NCI-H2029 (cell line): ENCODE data around the gene SHMT1.
"Not testable (repeated sequence)": the region's sequence is repeated elsewhere in the genome, so short reads cannot be mapped to it uniquely, and the experiment has no call there.

Experiments
- DNase-seq: peaks from one replicate; lab custom pipeline; 2025; lab: John Stamatoyannopoulos, UW

Gene SHMT1

DNA sequence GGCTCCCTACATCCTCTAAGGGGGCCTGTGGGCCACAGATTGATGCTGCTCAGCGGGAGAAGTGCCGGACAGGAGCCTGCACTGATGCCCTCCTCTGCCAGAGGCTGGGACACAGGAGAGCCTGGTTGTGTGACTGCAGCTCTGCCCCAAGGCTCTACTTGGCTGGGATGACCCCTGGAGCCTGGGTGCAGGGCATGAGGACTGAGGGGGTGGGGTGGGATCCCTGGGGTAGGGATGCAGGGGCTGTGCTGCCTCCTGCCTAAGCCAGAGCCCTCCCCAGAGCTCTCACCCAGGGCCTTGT lies 14.8 kb upstream of the SHMT1 start:
- no peak for DNase-seq

DNA sequence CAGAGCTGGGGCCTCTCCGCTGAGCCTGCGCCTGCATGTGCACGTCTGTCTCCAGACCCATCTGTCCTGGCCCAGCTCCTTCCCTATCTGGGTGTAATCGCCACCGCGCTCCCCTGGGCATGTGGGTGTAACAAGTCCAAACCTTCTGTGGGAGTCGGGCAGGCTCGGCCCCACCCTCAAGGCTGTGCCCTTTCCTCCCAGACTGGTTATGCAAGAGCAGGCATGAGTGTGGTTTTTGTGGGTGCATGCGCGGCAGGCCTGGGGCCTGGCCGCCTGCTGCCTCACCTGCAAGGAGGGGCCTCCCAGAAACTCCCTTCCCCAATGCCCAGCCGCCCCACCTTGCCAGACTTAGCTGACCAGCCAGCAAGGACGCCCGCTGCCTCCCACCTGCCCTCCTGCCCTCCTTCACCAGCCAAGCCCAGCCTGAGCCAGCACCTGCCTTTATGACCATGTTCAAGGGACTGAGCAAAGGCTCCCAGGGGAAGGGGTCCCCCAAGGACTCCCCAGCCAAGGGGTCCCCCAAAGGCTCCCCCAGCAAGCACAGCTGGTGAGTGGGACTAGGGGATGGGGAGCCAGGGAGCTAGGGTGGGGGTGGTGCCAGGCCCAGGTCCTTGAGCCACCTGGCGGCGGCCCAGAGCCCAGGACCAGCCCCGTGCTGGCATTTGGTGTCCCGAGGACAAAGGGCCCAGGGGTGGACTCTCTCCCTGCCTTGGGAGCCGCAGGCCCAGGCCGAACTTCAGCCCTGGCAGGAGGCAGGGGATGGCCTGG lies 14.3 kb upstream of the SHMT1 start, which contains the start of gene EVPLL:
Gene EVPLL (plus strand): TSS at position 342 of the 768 bp plus-strand sequence. CDS start 3,160 bp downstream, outside the sequence.
- DNase-seq: no peak

DNA sequence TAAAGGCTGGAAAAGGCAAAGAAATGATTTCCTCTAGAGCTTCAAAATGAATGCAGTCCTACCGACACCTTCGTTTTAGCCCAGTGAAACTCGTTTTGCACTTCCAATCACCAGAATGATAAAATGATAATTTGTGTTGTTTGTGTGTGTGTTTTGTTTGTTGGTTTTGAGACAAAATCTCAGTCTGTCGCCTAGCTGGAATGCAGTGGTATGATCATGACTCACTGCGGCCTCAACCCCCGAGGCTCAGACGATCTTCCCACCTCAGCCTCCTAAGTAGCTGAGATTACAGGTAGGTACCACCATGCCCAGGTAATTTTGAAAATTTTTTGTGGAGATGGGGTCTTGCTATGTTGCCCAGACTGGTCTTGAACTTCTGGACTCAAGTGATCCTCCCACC lies 10.9 kb upstream of the SHMT1 start:
- DNase-seq: no peak

DNA sequence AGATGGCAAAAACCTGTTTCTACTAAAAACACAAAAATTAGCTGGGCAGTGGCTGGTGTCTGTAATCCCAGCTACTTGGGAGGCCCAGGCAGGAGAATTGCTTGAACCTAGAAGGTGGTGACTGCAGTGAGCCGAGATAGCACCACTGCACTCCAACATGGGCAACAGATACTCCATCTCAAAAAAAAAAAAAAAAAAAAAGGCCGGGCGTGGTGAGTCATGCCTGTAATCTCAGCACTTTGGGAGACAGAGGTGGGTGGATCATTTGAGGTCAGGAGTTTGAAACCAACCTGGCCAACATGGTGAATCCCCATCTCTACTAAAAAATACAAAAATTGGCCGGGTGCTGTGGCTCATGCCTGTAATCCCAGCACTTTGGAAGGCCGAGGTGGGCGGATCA lies 9.8 kb upstream of the SHMT1 start:
- DNase-seq: not testable (repeated sequence)

DNA sequence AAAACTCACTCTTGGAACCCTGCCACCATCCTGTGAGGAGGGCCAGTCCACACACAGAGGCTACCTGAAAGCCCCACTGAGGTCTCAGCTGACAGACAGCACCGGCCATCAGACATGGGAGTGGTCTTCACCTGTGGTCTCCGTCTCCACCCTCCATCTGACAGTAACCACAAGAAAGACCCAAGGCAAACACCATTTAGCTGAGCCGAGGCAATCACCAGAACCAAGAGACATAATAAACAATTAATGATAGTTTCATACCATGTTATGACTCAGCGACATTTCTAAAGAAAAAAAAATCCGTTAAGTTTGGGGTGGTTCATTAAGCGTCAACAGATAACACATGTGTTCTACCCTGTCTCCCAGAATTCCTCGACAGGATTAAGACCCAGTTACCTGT lies 8.1 kb upstream of the SHMT1 start:
- DNase-seq: no peak

DNA sequence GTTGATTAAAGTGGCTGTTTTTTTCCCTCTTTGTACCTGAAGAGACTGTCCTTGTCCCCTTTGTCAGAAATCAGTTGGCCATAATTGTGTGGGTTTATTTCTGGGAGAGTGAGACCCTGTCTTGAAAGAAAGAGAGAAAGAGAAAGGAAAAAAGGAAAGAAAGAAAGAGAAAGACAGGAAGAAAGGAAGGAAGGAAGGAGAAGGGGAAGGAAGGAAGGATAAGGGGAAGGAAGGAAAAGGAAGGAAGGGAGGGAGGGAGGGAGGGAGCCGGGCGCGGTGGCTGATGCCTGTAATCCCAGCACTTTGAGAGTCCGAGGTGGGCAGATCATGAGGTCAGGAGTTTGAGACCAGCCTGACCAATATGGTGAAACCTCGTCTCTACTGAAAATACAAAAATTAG lies 7.4 kb upstream of the SHMT1 start:
- no peak for DNase-seq

GRCh38 chr17:18368946-18369345 lies 5.6 kb upstream of the SHMT1 start:
- DNase-seq: no peak

DNA sequence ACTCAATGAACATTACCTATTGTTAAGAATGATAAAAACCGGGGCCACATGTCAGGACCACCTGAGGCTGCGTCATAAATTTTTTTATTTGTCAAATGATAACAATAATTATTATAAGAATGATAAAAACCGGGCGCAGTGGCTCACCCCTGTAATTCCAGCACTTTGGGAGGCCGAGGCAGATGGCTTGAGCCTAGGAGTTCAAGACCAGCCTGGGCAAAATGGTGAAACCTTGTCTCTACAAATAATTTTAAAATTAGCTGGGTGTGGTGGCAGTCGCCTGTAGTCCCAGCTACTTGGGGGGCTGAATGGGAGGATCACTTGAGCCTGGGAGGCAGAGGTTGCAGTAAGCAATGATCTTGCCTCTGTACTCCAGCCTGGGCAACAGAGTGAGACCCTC lies 816 bp upstream of the SHMT1 start:
- DNase-seq: no peak

DNA sequence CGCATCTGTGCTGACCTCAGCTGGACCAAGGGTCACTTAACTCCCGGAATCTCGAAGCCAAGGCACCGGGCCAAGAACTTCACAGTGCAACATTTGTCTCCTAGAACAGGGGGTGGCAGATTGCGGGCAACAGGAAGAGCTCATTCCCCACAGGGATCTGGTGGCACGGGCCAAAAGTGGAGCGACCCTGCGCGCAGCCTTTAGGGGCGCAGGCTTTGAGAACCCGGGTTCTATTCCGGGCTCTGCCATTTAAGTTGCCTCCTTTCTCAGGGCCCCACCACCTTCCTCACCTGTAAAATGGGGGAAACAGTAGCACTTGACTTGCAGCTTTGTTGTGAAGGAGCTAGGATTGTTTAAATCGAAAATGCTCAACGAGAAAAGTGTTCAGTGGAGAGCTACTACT lies 651 bp downstream of the SHMT1 start:
- no peak for DNase-seq

DNA sequence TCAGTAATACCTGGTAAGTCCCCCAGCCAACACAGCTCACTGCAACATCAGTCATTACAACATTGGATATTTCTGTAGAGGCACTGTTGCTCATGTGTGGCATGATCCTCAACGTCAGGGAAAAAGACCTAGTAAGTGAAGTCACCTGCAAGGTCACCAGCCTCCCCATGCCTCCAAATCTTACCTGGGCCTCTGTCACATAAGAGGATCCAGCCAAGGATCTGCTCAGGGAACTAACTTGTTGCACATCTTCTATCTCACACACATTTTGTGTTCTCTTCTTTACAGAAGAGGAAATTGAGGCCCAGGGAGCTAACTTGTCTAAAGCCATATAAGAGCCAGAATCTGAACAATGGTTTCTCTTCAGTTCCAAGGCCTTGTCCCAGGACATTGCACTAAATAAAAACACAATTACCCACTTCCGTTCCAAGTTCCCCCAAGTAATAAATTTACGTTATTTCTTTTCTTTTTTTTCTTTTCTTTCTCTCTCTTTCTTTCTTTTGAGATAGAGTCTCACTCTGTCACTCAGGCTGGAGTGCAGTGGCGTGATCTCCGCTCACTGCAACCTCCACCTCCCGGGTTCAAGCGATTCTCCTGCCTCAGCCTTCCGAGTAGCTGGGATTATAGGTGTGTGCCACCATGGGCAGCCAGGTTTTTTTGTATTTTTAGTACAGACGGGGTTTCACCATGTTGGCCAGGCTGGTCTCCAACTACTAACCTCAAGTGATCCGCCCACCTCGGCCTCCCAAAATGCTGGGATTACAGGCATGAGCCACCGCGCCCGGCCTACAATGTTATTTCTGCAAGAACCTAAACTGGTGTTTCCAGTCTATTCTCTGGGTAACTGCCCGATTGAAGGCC lies 1.3 kb downstream of the SHMT1 start:
- DNase-seq: no peak

GRCh38 chr17:18360518-18360917 lies 2.8 kb downstream of the SHMT1 start:
- no peak for DNase-seq

GRCh38 chr17:18356624-18357023 lies 6.7 kb downstream of the SHMT1 start:
- DNase-seq: no peak

DNA sequence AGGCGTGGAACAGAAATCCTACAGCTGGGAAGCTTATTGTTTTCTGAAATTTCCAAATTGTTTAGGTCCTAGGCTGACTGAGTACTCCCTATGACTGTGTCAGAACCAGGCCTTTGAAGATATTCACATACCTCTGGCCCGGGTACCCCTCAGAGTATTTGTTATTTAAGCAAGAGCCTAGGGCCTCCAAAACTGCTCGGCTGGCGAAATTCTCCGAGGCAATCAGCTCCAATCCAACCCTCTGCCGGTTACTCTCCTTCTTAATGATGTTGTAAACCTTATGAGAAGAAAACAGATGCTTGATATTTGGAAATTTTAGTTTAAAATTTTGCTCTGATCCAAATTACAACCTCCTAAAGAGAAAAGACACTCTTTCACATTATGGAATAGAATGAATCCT lies 9.8 kb downstream of the SHMT1 start:
- no peak for DNase-seq

GRCh38 chr17:18344021-18344420 lies 19.3 kb downstream of the SHMT1 start:
- DNase-seq: no peak

DNA sequence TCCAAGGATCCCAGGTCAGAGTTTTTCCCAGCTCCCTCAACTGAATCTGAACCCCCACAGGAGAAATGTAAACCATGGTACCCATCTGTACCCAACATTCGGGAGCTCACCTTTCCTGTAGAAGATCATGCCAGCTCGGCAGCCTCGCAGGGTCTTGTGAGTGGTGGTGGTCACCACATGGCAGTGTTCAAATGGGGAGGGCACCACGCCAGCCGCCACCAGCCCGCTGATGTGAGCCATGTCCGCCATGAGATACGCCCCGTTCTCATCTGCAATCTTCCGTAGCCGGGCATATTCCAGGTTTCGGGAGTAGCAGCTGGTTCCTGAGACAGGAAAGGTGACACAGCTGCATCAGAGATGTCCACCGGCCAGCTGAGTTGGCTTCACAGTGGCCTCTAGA lies 23.4 kb downstream of the SHMT1 start:
- DNase-seq: no peak

DNA sequence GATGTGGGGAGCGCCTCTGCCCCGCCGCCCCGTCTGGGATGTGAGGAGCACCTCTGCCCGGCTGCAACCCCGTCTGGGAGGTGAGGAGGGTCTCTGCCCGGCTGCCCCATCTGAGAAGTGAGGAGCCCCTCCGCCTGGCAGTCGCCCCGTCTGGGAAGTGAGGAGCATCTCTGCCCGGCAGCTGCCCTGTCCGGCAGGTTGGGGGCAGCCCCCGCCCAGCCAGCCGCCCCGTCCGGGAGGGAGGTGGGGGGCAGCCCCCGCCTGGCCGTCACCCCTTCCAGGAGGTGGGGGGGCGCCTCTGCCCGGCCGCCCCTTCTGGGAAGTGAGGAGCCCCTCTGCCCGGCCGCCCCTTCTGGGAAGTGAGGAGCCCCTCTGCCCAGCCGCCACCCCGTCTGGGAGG lies 25.2 kb downstream of the SHMT1 start:
- DNase-seq: not testable (repeated sequence)

DNA sequence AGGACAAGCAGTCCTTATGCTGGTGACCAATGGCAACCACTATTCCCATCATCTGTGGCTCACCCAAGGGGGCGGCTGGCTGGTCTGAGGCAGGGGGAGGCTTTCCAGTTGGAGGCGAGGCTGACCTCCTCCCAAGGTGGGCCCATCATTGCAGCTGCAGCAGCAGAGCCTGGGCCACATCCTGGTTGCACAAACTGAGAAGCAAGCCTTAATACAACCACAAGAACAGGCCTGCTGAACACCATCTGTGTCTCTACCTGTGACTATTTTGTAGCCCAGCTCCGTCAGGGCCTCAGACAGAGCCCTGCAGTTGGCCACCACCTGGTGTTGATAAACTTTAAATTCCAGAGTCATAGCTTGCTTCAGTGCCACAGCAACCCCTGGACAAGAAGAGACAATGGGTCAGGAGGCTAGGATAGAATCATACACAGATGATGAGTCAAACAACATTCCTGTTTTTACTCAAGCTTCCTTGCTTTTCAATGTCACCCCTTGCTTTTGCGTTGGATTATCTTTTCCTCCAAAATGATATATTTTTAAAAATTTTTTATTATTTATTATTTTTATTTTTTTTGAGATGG lies 30.4 kb downstream of the SHMT1 start:
- no peak for DNase-seq

DNA sequence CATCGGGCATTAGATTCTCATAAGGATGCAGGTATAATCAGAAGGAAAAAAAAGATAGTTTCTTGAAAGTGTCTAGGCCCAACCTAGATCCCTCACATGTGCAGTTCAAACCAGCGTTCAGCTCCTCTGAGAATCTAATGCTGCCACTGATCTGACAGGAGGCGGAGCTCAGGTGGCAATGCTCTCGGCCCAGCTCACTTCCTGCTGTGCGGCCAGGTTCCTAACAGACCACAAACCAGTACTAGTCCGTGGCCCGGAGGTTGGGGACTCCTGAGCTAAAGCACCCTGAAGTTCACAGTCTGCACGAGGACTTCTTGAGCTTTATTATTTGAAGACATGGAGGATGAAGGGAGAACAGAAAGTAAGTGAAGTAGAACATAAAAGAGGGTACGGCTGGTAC lies 31.5 kb downstream of the SHMT1 start:
- DNase-seq: no peak

GRCh38 chr17:18328643-18329204 lies 34.6 kb downstream of the SHMT1 start:
- DNase-seq: no peak

- DNase-seq: no peak
These were observed 35.8 kb downstream of the SHMT1 start for GRCh38 chr17:18327556-18327955.

DNA sequence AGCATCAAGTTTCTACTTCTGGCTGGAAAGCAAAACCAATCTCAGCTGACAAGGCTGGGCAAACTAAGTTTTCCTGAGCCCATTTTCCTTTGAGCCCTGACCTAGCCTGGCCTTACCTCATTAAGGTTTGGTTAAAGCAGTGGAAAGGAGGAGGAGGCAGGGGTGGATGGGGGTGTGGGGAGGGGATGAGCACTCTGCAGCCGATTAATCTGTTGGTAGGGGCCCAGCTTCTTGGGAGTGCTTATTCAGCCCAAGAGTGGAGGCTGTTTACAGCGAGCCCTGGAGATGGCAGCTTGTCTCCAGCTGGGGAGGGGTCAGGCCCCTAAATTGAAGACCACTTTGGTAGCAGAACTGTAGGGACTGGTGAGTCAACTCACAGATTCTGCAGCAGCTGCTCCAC lies 36.3 kb downstream of the SHMT1 start:
- no peak for DNase-seq

DNA sequence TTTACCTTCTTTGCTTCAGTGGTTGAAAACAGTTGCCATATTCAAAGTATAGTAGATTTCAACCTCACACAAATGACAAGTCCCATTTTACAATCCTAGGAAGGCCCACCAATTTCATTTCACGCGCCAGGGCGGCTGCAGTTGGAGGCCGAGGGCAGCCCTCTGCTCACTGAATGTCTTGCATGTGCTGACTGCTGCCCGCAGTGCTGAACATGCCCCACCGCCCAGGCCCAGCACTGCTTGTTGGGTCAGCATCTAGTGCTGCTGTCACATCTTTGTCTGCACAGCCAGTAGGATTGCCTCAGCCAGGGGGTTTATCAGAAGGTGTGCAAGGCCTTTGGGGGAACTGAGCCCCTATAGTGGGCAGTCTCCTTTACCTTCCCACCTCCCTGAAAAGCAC lies 36.8 kb downstream of the SHMT1 start:
- no peak for DNase-seq

DNA sequence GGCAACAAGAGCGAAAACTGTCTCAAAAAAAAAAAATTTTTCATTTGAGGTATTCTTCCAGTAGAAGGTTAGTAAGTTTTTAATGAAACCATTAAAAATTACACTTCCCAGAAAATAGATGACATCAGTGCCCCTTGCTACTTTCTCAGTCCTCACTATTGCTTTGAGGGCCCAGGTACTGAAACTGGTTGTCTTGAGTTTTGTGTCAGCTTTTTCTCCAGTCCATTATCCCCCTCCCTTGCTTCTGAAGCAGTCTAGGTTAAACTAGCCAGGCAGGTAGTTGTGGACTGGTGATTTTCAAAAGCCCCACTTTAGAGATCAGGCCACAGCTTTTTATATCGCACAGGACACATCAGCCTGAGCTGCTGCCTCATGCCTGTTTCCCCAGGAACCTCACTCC lies 37.3 kb downstream of the SHMT1 start:
- no peak for DNase-seq
